HL-60 (cell line): ENCODE data around the gene RPAP2.

Source experiments
- CTCF ChIP-seq: IDR thresholded peaks from one replicate; pipeline ENCODE4 v1.5.1; 2011; ENCODE audit warnings: low read length, control low read depth, inconsistent platforms; ENCODE audit not compliant: insufficient read depth
- GABPA ChIP-seq: IDR thresholded peaks from 2 replicates; pipeline ENCODE4 v1.6.1; 2012; ENCODE audit warnings: low read depth
- POLR2AphosphoS5 ChIP-seq: IDR thresholded peaks from 2 replicates; pipeline ENCODE4 v1.6.1; 2012; ENCODE audit warnings: low read depth
- REST ChIP-seq: IDR thresholded peaks from 2 replicates; pipeline ENCODE4 v1.6.1; 2012; ENCODE audit warnings: low read depth; ENCODE audit not compliant: insufficient replicate concordance
- SPI1 ChIP-seq: IDR thresholded peaks from 2 replicates; pipeline ENCODE4 v1.6.1; 2012; ENCODE audit warnings: low read depth, mild to moderate bottlenecking, borderline replicate concordance

- no peak for TF ChIP-seq CTCF
- TF ChIP-seq REST: no peak
- no peak for TF ChIP-seq GABPA
- no peak for TF ChIP-seq POLR2AphosphoS5
- no peak for TF ChIP-seq SPI1
These were observed 43.5 kb downstream of the RPAP2 start for GRCh38 chr1:92342401-92342800.
